HepG2 (cell line): ENCODE results near the gene AKAP6.

Source experiments
- NR2C2 ChIP-seq: sonication (generic); formaldehyde crosslinking; IDR thresholded peaks from 2 replicates; pipeline ENCODE4 v1.4.0; 2020; ENCODE audit warnings: missing genetic modification reagents, mild to moderate bottlenecking, moderate library complexity, borderline replicate concordance
- SMAD3 ChIP-seq: sonication (generic); formaldehyde crosslinking; IDR thresholded peaks from 2 replicates; pipeline ENCODE4 v1.4.0; 2020; ENCODE audit warnings: missing genetic modification reagents
- STAT5B ChIP-seq: sonication (generic); formaldehyde crosslinking; IDR thresholded peaks from 2 replicates; pipeline ENCODE4 v1.4.0; 2020; ENCODE audit warnings: missing genetic modification reagents
- TBP ChIP-seq: sonication (generic); formaldehyde crosslinking; IDR thresholded peaks from 2 replicates; pipeline ENCODE4 v1.5.0; 2020; ENCODE audit warnings: missing genetic modification reagents
- ZFP1 ChIP-seq: IDR thresholded peaks from 2 replicates; pipeline ENCODE4 v1.6.1; 2016
- ZNF264 ChIP-seq: sonication (generic); formaldehyde crosslinking; IDR thresholded peaks from 2 replicates; pipeline ENCODE4 v1.4.0; 2020; ENCODE audit warnings: missing genetic modification reagents
- ZNF30 ChIP-seq: sonication (generic); formaldehyde crosslinking; IDR thresholded peaks from 2 replicates; pipeline ENCODE4 v1.5.0; 2020; ENCODE audit warnings: mild to moderate bottlenecking, missing genetic modification reagents
- ZNF775 ChIP-seq: sonication (generic); formaldehyde crosslinking; IDR thresholded peaks from 2 replicates; pipeline ENCODE4 v1.4.0; 2020; ENCODE audit warnings: missing genetic modification reagents, mild to moderate bottlenecking, moderate library complexity, borderline replicate concordance
- TF ChIP-seq, protein P1 (sequence below): sonication (generic); formaldehyde crosslinking; IDR thresholded peaks from 2 replicates; pipeline ENCODE4 v1.5.0; 2020; ENCODE audit warnings: mild to moderate bottlenecking, missing genetic modification reagents, borderline replicate concordance
- TF ChIP-seq, protein P2 (sequence below): sonication (generic); formaldehyde crosslinking; IDR thresholded peaks from 2 replicates; pipeline ENCODE4 v1.5.0; 2020; ENCODE audit warnings: mild to moderate bottlenecking, missing genetic modification reagents, moderate library complexity
- TF ChIP-seq, protein P3 (sequence below): sonication (generic); formaldehyde crosslinking; conservative IDR thresholded peaks from 2 replicates; pipeline ENCODE4 v1.8.0; 2022; ENCODE audit warnings: mild to moderate bottlenecking, moderate library complexity, missing genetic modification reagents

DNA sequence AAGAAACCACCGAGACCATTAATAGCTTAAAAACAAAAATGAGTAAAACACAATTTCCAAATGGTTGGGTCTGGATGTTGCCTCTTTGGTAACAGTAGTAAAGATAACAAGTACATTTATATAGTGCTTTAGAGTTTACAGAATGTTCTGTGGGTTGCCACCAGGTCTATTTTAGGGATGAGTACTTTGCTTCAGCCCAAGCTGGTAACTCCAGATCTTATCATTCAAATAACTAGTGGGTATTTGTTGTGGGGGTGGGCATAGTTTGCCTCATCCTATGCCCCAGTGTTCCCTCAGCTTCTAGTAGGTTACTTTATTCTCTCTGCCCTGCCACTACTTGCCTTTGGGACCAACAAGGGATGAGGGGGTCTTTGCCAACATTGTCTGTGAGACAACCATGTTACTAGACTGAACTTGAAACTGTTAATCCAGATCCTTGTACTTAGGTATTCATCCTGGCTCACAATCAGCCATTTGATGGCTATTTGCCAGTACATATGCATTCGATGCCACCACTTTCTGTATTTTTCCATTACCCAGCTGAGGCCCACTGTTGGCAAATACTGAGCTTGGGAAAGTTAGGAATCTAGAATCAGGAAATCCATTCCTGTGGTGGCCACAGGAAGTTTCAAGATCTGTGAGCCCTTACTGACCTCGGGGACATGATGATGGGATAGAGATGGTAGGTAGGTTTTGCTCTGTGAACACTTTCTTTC lies 17.6 kb upstream of the AKAP6 start:
- TF ChIP-seq, protein P1, sequence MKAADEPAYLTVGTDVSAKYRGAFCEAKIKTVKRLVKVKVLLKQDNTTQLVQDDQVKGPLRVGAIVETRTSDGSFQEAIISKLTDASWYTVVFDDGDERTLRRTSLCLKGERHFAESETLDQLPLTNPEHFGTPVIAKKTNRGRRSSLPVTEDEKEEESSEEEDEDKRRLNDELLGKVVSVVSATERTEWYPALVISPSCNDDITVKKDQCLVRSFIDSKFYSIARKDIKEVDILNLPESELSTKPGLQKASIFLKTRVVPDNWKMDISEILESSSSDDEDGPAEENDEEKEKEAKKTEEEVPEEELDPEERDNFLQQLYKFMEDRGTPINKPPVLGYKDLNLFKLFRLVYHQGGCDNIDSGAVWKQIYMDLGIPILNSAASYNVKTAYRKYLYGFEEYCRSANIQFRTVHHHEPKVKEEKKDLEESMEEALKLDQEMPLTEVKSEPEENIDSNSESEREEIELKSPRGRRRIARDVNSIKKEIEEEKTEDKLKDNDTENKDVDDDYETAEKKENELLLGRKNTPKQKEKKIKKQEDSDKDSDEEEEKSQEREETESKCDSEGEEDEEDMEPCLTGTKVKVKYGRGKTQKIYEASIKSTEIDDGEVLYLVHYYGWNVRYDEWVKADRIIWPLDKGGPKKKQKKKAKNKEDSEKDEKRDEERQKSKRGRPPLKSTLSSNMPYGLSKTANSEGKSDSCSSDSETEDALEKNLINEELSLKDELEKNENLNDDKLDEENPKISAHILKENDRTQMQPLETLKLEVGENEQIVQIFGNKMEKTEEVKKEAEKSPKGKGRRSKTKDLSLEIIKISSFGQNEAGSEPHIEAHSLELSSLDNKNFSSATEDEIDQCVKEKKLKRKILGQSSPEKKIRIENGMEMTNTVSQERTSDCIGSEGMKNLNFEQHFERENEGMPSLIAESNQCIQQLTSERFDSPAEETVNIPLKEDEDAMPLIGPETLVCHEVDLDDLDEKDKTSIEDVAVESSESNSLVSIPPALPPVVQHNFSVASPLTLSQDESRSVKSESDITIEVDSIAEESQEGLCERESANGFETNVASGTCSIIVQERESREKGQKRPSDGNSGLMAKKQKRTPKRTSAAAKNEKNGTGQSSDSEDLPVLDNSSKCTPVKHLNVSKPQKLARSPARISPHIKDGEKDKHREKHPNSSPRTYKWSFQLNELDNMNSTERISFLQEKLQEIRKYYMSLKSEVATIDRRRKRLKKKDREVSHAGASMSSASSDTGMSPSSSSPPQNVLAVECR (CRISPR knock-in tag) = no peak
- TF ChIP-seq NR2C2 (CRISPR knock-in tag) (no peak), STAT5B (CRISPR knock-in tag) (no peak), SMAD3 (CRISPR knock-in tag) (no peak), ZNF30 (CRISPR knock-in tag) (no peak), ZNF775 (CRISPR knock-in tag) (no peak), ZNF264 (CRISPR knock-in tag) (no peak), TBP (no peak), ZFP1 (CRISPR knock-in tag) (no peak)
- TF ChIP-seq, protein P2, sequence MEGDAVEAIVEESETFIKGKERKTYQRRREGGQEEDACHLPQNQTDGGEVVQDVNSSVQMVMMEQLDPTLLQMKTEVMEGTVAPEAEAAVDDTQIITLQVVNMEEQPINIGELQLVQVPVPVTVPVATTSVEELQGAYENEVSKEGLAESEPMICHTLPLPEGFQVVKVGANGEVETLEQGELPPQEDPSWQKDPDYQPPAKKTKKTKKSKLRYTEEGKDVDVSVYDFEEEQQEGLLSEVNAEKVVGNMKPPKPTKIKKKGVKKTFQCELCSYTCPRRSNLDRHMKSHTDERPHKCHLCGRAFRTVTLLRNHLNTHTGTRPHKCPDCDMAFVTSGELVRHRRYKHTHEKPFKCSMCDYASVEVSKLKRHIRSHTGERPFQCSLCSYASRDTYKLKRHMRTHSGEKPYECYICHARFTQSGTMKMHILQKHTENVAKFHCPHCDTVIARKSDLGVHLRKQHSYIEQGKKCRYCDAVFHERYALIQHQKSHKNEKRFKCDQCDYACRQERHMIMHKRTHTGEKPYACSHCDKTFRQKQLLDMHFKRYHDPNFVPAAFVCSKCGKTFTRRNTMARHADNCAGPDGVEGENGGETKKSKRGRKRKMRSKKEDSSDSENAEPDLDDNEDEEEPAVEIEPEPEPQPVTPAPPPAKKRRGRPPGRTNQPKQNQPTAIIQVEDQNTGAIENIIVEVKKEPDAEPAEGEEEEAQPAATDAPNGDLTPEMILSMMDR = no peak
- TF ChIP-seq, protein P3, sequence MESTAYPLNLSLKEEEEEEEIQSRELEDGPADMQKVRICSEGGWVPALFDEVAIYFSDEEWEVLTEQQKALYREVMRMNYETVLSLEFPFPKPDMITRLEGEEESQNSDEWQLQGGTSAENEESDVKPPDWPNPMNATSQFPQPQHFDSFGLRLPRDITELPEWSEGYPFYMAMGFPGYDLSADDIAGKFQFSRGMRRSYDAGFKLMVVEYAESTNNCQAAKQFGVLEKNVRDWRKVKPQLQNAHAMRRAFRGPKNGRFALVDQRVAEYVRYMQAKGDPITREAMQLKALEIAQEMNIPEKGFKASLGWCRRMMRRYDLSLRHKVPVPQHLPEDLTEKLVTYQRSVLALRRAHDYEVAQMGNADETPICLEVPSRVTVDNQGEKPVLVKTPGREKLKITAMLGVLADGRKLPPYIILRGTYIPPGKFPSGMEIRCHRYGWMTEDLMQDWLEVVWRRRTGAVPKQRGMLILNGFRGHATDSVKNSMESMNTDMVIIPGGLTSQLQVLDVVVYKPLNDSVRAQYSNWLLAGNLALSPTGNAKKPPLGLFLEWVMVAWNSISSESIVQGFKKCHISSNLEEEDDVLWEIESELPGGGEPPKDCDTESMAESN (CRISPR knock-in tag) = no peak
